Psoas muscle (tissue), 8 donors: Measurements from ENCODE around the gene SEC16A. TPM values are rescaled to one million over a fixed set of nuclear protein-coding genes. Genes with fewer than 3 reads are reported as not detected.
A peak's percentile ranks its signal among the peaks of the same experiment; 100 is the strongest.
"Not testable (repeated sequence)": the region's sequence is repeated elsewhere in the genome, so short reads cannot be mapped to it uniquely, and the experiment has no call there.

Source experiments
- ATAC-seq, 4 donors: fragments of 200-7000 bp; cut with Tn5 transposase; one replicate each; pipeline ENCODE4 v1.9.1; 2020; ENCODE audit warnings: moderate library complexity in 3 of 4, mild to moderate bottlenecking in 2 of 4
- DNase-seq, 2 donors: peaks; one replicate each; pipeline ENCODE4 v3.0.0-alpha.2; 2020
- H3K27ac ChIP-seq: fragments of 200-600 bp; one replicate; pipeline ENCODE4 v1.8.0; 2022
- H3K27me3 ChIP-seq, 3 donors: fragments of 200-600 bp in 1 of 3; one replicate each; pipeline versions ENCODE4 v1.6.1 to v1.8.0; 2013 to 2022; ENCODE audit warnings: low read length in 2 of 3, mild to moderate bottlenecking in 2 of 3, moderate library complexity in 1 of 3; ENCODE audit not compliant: insufficient read depth in 3 of 3
- H3K36me3 ChIP-seq, 2 donors: fragments of 200-600 bp in 1 of 2; one replicate each; pipeline versions ENCODE4 v1.6.1 to v1.8.0; 2013 to 2022; ENCODE audit warnings: low read depth in 1 of 2, mild to moderate bottlenecking in 1 of 2, moderate library complexity in 1 of 2; ENCODE audit not compliant: insufficient read depth in 1 of 2
- H3K4me1 ChIP-seq: fragments of 200-600 bp; one replicate; pipeline ENCODE4 v1.8.0; 2022
- H3K4me3 ChIP-seq: fragments of 200-600 bp; one replicate; pipeline ENCODE4 v1.8.0; 2022; ENCODE audit warnings: mild to moderate bottlenecking
- H3K9me3 ChIP-seq: fragments of 200-600 bp; one replicate; pipeline ENCODE4 v1.8.0; 2022
- CTCF ChIP-seq: fragments of 200-600 bp; IDR thresholded peaks from one replicate; pipeline ENCODE4 v1.8.0; 2022; ENCODE audit warnings: antibody characterized with exemption
- WGBS, 3 donors: extraction: QIAGEN DNeasy Blood & Tissue Kit; methylation state at CpG; one replicate each; pipeline versions ENCODE4 v1.1.6 to v1.1.7; 2013; 5-methylcytosine and 5-hydroxymethylcytosine counted together
- intact Hi-C, 2 donors: fragments of 100-400 bp; cut with DNase I; formaldehyde crosslinking; loops; one replicate each; pipeline versions ENCODE4 v1.11.0 to v1.14.2; 2022
- polyA plus RNA-seq, 3 donors: library from polyadenylated mRNA; stranded (reverse); fragments of 200-250 nt; gene quantifications; one replicate each; pipeline ENCODE4 v1.2.3, GENCODE V29; 2013
- total RNA-seq, 4 donors: library from RNA; stranded (reverse); fragmentation: NEBNext Ultra II Directional in 2 of 4; extraction: Animal tissue kit (Norgen Biotek cat#: 25700) in 2 of 4; gene quantifications; one replicate each; pipeline versions ENCODE4 v1.2.1 to v1.2.4, GENCODE V29; 2021 to 2023
- donor health status: healthy with polysubstance abuse.
- donor health status: DM: no; HTN: no; CAD: no; lungs with moderate emphysema.
- donor health status: Bipolar disorder and iron deficiency.
- donor health status: healthy.
- donor health status: DM: yes; HTN: yes; CAD: no.
- donor health status: DM: no; HTN: no; CAD: no.
- donor health status: DM: no; HTN: no; CAD: no.
- donor health status: DM: yes; HTN: yes; CAD: no.

Gene SEC16A
- total and polyA plus RNA-seq, 7 donors: 22.3 to 40.0 (median 31.5) TPM

GRCh38 chr9:136411378-136411777 lies 71.5 kb downstream of the SEC16A start:
- no peaks in the 10 kb centered on the region for H3K9me3 ChIP-seq
- peaks cover 25% of the 10 kb centered on the region for H3K4me1 ChIP-seq
- intact Hi-C loops: loop anchor here (5.0 kb wide), 2 partner anchors 61 to 66 kb away; no protein-coding TSS in a partner anchor
- H3K27me3 ChIP-seq: no peaks in the 10 kb centered on the region
- peak overlapping the region; percentile 99 for H3K4me3 ChIP-seq
- no peak for DNase-seq
- TF ChIP-seq CTCF: no peak
- WGBS, 3 donors: 28 to 42% (median 31%) methylated on average over 4 of the region's 4 CpGs
- no peak for ATAC-seq
- H3K36me3 ChIP-seq: peaks cover 0 to 66% of the 10 kb centered on the region in 2 donors
- H3K27ac ChIP-seq: peak overlapping the region; percentile 94

- ATAC-seq (peak; percentile 91 to 97 (median 92)), DNase-seq (peak; percentile 94 to 96)
- no peak for TF ChIP-seq CTCF
- Histone ChIP-seq H3K27ac (peak within 1 kb of the TSS; percentile 94), H3K4me1 (peaks cover 25% of the 10 kb centered on the region), H3K27me3 (no peaks in the 10 kb centered on the region), H3K9me3 (no peaks in the 10 kb centered on the region), H3K4me3 (peak within 1 kb of the TSS; percentile 99), H3K36me3 (peaks cover 0 to 66% of the 10 kb centered on the region in 2 donors)
- WGBS, 3 donors: 0% methylated on average over 69 to 83 of the region's 83 CpGs
- intact Hi-C loops: loop anchor here (5.0 kb wide), 2 partner anchors 62 to 67 kb away; no protein-coding TSS in a partner anchor
These were observed 72.1 kb downstream of the SEC16A start, which contains the start of the genes ENTR1 and PMPCA for GRCh38 chr9:136410500-136411287. Gene ENTR1, minus strand, starts transcription at chr9:136410614. Its CDS starts 217 bp downstream, at chr9:136410397. Gene PMPCA, plus strand, starts transcription at chr9:136410658. Its CDS starts 11 bp downstream, at chr9:136410669.

GRCh38 chr9:136409557-136410455 lies 73.0 kb downstream of the SEC16A start:
- intact Hi-C loops: loop anchor here (5.0 kb wide), 2 partner anchors 62 to 67 kb away; no protein-coding TSS in a partner anchor
- Histone ChIP-seq H3K4me1 (peaks cover 25% of the 10 kb centered on the region), H3K36me3 (peaks cover 0 to 66% of the 10 kb centered on the region in 2 donors), H3K4me3 (peak overlapping the region; percentile 99), H3K9me3 (no peaks in the 10 kb centered on the region), H3K27me3 (no peaks in the 10 kb centered on the region), H3K27ac (peak overlapping the region; percentile 94)
- no peak for DNase-seq
- 8 to 15% (median 8%) methylated on average over 37 to 71 of the region's 71 CpGs for WGBS, 3 donors
- peak; percentile 17 to 52 (median 50) for ATAC-seq
- no peak for TF ChIP-seq CTCF

- Histone ChIP-seq H3K9me3 (no peaks in the 10 kb centered on the region), H3K27ac (no peak overlapping the region), H3K4me3 (no peak overlapping the region), H3K36me3 (peaks cover 0 to 61% of the 10 kb centered on the region in 2 donors), H3K4me1 (peaks cover 25% of the 10 kb centered on the region), H3K27me3 (no peaks in the 10 kb centered on the region)
- DNase-seq: no peak
- WGBS, 3 donors: 81 to 85% (median 83%) methylated on average over 7 of the region's 7 CpGs
- no peak for TF ChIP-seq CTCF
- no peak for ATAC-seq
- intact Hi-C loops: loop anchor here in 1 of 2 donors (2.0 kb wide), 1 partner anchor 43 kb away; no protein-coding TSS in a partner anchor
These were observed 74.9 kb downstream of the SEC16A start for GRCh38 chr9:136407911-136408310.

DNA sequence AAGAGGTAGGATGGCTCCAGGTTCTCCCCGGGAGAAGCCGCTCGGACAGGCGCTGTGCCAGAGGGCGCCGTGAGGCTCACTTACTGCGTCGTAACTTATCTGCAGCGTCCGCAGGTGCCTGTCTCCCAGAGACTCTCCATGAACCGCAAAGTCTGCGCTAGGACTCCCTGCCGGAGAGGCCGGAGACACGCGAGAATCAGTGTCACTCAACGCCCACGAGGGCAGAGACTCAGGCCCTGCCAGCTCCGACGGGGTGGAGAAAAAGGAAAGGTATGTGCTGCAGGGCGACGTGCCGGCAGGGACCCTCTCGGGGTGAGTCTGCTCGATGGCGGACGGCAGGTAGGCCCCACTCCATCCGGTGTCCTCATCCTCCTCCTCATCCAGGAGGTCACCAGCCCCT lies 75.8 kb downstream of the SEC16A start:
- not testable (repeated sequence) for H3K27me3 ChIP-seq, DNase-seq, H3K4me3 ChIP-seq, H3K27ac ChIP-seq, ATAC-seq, H3K9me3 ChIP-seq
- WGBS, 3 donors: 90 to 95% (median 94%) methylated on average over 28 of the region's 28 CpGs
- Histone ChIP-seq H3K4me1 (peaks cover 19% of the 10 kb centered on the region), H3K36me3 (peaks cover 0 to 59% of the 10 kb centered on the region in 2 donors)
- intact Hi-C loops: loop anchor here in 1 of 2 donors (2.0 kb wide), 1 partner anchor 42 kb away; no protein-coding TSS in a partner anchor

DNA sequence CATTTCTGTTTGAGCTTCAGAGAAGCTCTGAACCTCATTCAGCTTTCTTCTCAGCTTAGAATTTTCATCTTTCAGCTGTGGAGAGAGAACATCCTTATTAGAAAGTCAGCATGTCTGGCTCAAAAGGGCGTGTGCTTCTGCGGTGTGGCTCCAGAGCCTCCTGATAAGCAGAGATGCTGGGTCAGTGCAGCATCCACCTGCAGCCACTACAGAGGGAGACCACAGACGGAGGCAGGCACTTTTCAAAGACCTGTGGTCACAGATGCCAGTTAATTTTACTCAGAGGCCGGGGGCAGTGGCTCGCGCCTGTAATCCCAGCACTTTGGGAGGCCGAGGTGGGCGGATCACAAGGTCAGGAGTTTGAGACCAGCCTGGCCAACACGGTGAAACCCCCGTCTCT lies 76.9 kb downstream of the SEC16A start:
- H3K9me3 ChIP-seq, ATAC-seq, DNase-seq, H3K4me3 ChIP-seq, H3K4me1 ChIP-seq, H3K27me3 ChIP-seq, H3K27ac ChIP-seq: not testable (repeated sequence)
- WGBS, 3 donors: 89 to 91% (median 90%) methylated on average over 10 of the region's 10 CpGs
- intact Hi-C loops: loop anchor here in 1 of 2 donors (2.0 kb wide), 1 partner anchor 41 kb away; no protein-coding TSS in a partner anchor
- peaks cover 0 to 62% of the 10 kb centered on the region in 2 donors for H3K36me3 ChIP-seq
